Activated CD4-positive, alpha-beta T cell treated with anti-CD3 and anti-CD28 coated beads, Interleukin-2, Interleukin-4, amounts not matched to agents 100 ng/mL and 50 ng/mL, durations not matched to agents 16 hours and 8 hours (primary cell): ENCODE measurements around the gene HAPLN3.
"Not testable (repeated sequence)": the region's sequence is repeated elsewhere in the genome, so short reads cannot be mapped to it uniquely, and the experiment has no call there.

ENCODE experiments used
- DNase-seq: peaks from one replicate; pipeline ENCODE4 v3.0.0-alpha.2; 2020; ENCODE audit warnings: low spot score

HAPLN3 gene, protein sequence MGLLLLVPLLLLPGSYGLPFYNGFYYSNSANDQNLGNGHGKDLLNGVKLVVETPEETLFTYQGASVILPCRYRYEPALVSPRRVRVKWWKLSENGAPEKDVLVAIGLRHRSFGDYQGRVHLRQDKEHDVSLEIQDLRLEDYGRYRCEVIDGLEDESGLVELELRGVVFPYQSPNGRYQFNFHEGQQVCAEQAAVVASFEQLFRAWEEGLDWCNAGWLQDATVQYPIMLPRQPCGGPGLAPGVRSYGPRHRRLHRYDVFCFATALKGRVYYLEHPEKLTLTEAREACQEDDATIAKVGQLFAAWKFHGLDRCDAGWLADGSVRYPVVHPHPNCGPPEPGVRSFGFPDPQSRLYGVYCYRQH

DNA sequence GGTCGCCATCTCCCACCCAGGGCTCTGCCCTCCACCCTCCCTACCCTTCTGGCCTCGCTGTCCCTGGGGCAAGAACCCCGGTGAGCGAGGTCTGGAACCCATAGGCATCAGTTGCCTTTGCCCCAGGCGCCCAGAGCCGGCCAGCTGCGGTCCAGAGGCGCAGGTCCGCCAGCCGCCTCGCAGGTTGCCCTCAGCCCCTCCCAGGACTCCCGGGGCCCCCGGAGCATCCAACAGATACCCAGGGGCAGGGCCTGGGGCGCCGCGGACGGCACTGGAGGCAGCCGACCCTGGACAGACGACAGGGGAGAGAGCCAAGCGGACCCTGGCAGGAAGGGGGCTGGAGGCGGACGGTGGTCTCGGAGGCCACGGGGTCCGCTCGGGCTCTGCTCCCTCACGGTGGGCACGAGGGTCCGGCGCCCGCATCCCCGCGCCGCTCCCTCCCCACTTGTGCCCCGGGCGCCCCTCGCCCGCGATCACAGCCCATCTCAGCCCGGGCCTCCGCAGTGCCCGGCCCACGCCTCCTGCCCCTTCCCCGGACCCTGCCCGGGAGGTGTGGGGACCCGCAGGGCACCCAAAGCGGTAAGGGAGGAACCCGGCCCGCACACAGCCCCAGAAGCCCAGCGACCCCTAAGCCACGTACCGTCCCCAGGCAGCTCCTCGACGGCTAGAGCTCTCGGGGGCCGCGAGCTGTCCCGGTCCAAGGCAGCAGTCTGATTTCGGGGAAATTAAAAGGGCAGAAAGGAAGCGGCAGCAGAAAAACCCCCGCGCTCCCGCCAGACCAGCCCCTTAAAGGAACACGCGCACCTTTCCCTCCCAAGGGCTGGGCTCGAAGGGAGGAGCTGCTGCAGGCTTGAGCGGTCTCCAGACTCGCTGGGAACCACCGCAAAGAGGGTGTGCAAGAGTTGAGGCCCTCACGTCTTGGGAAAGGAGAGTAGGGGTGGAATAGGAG is at the start of gene HAPLN3:
TSS of gene HAPLN3 (minus strand) at position 726 of the 949 bp plus-strand sequence. CDS start 8,246 bp downstream, outside the sequence.
- peak; percentile 69 for DNase-seq

GRCh38 chr15:88940110-88940675 is 44.8 kb upstream of the HAPLN3 start:
- no peak for DNase-seq

DNA sequence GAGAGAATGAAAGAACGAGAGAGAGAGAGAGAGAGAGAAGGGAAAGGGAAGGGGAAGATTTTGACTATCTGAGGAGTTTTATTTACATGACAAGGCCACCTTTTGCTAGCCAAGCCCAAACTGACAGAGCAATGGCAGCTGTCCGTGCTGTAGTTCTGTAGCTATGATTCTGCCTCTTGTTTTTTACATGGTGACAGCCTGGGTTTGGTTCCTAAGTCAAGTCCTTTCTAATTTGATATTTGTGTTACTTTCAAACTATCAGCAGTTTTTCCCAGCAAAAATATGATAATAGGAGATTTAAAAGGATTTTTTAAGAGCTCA is 44.1 kb upstream of the HAPLN3 start:
- DNase-seq, result no peak

DNA sequence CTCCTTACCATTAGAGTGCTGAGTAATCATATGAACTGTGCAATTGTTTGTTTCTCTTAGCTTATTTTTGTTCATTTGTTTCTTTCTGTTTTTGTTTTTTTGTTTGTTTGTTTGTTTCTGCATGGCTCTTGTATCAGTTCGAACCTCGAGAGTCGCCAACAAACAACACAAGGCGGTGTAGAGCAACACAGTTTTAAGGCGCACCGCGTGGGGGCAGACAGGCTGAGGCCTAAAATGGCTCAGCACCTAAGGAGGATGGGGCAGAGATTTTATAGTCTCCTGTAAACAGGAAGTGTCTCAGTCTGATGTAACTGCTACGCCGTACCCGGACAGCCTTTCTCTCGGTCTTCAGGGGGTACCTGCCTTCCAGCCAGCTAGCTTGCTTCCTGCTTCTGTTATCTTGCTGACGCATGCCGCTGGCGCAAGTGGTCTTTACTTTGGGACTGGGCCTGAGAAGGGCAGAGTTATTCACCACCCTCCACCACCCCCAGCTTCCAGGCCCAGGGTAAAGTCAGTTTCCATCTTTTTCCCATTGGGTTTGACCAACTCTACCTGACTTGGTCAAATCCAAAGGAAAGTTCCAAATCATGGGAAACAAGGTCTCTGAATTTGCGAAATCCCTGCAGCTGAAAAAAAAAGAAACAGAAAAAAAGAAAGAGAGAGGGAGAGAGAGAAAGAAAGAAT is 43.6 kb upstream of the HAPLN3 start:
- DNase-seq, result no peak

GRCh38 chr15:88934449-88934848 is 39.1 kb upstream of the HAPLN3 start:
- DNase-seq, result not testable (repeated sequence)

DNA sequence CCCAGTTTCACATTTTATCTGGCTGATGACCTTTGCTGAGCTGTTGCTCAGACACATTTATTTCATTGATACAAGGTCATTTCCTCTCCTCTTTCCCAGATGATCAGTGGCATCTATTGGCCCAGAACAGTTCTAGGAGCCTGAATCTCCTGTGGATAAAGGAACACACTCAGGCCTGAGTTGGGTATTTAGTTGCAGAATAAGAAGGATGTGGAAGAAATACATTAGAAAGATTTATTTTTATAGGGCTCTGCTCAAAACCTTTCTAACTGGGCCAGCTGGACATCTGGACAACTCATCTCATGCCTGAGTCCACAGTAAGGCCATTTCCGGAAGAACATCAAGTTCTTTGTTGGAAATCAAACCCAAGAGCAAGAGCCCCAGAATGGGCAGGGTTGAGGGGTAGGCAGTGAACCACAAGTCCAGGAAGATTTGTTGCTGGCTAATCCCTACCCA is 37.6 kb upstream of the HAPLN3 start:
- DNase-seq, result no peak

DNA sequence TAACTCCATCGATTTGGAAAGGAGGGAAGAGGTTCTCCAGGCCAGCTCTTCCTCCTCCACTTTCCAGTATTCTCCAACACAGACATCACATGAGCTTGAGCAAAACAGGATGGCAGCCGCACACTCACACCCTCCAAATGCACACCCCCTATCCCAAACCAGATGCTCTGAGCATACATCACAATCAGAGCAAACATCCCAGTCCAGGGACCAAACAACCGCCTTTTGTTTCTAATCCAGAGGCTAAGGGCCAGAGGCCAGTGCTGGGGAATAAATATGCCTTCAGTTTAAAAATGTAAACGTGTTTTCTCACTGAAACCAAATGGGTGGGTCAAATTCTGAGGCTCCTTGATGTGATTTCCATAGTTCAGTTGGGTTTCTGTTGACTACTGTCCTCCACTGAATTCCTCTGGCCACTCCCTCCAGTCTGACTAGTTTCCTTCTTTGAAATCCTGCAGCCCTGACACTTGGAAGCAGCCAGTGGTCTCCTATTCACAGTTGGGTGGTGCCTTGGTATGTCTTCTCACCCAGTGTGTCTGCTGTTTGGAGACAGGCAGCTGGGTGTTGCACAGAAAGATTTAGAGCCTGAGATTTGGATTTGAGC is 37.0 kb upstream of the HAPLN3 start:
- no peak for DNase-seq

- no peak for DNase-seq
Measured at GRCh38 chr15:88930579-88930978, 35.2 kb upstream of the HAPLN3 start.

- not testable (repeated sequence) for DNase-seq
Measured at GRCh38 chr15:88929358-88930098, 34.2 kb upstream of the HAPLN3 start.

DNA sequence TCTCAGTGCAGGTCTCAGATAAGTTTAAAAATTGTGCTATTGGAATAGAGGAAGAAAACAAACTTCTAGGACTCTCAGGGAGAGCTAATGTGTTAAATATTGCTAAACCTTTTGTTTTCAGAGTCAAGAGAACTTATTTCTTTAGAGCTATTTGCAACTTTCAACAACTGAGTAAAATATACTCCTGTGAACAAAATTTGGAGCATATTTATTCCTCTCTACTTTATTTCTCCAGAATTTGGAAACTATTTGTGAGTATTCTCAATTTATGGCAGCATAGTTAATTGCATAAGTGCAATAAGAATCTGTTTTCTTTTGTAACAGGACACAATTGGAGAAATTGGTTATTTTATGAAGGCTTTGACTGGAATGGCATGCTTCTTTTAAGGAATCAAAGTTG is 32.8 kb upstream of the HAPLN3 start:
- not testable (repeated sequence) for DNase-seq

DNA sequence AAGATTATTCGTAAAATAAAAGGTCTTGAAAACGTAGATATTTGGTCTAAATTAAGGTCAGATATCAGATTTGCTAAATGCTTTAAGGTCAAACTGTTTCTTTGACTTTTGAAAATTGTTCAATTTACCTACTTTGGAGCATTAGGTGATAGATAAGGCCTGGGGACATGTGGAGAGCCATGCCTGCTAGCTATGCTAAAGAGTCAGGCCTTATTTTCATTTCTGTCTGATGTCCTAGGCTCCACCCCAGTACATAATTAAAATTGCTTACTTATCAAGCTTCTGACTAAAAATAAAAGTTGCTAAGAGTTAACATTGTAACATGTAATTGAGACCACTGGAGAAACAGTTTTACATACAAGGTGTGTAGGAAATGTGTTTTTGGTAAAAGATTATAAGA is 30.3 kb upstream of the HAPLN3 start:
- not testable (repeated sequence) for DNase-seq

GRCh38 chr15:88920892-88921435 is 25.6 kb upstream of the HAPLN3 start:
- DNase-seq, result peak; percentile 88

- peak; percentile 57 for DNase-seq
Measured at GRCh38 chr15:88920186-88920891, 25.0 kb upstream of the HAPLN3 start.

- DNase-seq, result peak; percentile 92
Measured at GRCh38 chr15:88918738-88919137, 23.4 kb upstream of the HAPLN3 start.

- DNase-seq, result no peak
Measured at GRCh38 chr15:88917760-88918159, 22.4 kb upstream of the HAPLN3 start.

- no peak for DNase-seq
Measured at GRCh38 chr15:88915354-88915753, 20.0 kb upstream of the HAPLN3 start.

DNA sequence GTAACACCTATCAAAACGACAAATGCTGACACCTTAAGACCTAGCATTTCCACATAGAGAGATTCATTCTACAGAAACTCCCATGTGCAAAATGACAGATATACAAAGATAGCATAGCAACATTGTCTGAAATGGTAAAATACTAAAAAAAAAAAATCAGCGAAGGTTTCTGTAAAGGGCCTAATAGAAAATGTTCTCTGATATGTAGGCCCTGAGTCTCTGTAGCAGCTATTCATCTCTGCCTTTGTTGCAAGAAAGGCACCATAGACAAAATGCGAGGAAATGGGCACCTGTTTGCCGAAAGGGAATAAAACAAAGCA is 18.5 kb upstream of the HAPLN3 start:
- no peak for DNase-seq

DNA sequence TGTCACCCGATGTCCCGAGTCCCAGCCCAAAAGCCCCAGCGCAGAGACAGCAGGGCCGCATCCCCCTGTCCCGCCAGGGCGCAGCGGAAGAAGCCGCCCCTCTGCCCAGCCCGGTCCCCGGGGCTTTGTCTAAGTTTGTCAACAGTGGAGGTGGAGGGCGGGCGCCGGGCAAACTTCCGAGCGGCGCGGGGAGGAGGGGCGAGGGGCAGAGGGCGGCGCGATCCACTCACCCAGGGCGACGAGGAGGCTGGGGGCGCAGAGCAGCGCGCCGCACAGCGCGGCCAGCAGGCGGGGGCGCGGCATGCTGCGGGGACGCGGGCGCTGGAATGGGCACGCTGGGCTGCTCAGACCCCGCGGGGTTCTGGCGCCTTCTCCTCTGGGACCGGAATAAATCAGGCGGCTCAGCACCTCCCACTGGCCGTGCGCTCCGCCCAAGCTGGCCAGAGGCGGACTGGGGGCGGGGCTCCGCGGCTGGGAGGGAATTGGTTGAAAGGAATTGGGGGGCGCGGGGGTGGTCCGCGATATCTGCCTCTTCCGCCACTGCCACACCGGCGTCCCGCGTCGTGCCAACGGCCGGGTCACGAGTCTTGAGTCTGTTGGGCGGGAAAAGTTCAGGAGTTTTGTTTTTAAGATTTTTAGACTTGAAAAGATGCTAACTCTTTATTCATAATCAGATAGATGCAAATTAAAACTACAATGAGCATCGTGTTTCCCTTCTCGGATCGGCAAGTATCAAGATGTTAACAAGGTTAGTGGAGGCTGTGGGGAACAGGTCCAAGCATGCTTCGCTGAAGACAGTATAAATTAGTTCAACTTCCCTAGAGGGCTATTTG is 17.9 kb upstream of the HAPLN3 start, which contains the start of gene MFGE8:
TSS of gene MFGE8 (minus strand) at position 363 of the 833 bp plus-strand sequence. CDS start at position 303, 60 bp downstream.
- DNase-seq, result peak; percentile 58

- DNase-seq, result no peak
Measured at GRCh38 chr15:88912500-88912921, 17.2 kb upstream of the HAPLN3 start.
